Measurements from ENCODE around the gene CWH43.
"Not testable (repeated sequence)": the region's sequence is repeated elsewhere in the genome, so short reads cannot be mapped to it uniquely, and the experiment has no call there.

Gene CWH43

GRCh38 chr4:48985976-48986653, at the start of gene CWH43:
Gene CWH43 (plus strand): TSS chr4:48986275. CDS start chr4:48986430, 155 bp downstream.
- no peak for ATAC-seq

GRCh38 chr4:48937033-48937432, 49.0 kb upstream of the CWH43 start:
- ATAC-seq: no peak

GRCh38 chr4:48938831-48939230, 47.2 kb upstream of the CWH43 start:
- no peak for ATAC-seq

GRCh38 chr4:48939785-48940184, 46.3 kb upstream of the CWH43 start:
- no peak for ATAC-seq

- no peak for ATAC-seq
Observed at GRCh38 chr4:48943387-48943786, 42.7 kb upstream of the CWH43 start.

- ATAC-seq: no peak
Observed at GRCh38 chr4:48944252-48944651, 41.8 kb upstream of the CWH43 start.

- ATAC-seq: peak; percentile 13 to 30
Observed at GRCh38 chr4:48944756-48945241, 41.3 kb upstream of the CWH43 start.

- no peak for ATAC-seq
Observed at GRCh38 chr4:48945981-48946380, 40.1 kb upstream of the CWH43 start.

GRCh38 chr4:48947731-48948130, 38.3 kb upstream of the CWH43 start:
- ATAC-seq: no peak

- no peak for ATAC-seq
Observed at GRCh38 chr4:48949086-48949485, 37.0 kb upstream of the CWH43 start.

- no peak for ATAC-seq
Observed at GRCh38 chr4:48949518-48950219, 36.4 kb upstream of the CWH43 start.

- no peak for ATAC-seq
Observed at GRCh38 chr4:48954314-48954713, 31.8 kb upstream of the CWH43 start.

GRCh38 chr4:48957366-48957765, 28.7 kb upstream of the CWH43 start:
- not testable (repeated sequence) for ATAC-seq

GRCh38 chr4:48958582-48958981, 27.5 kb upstream of the CWH43 start:
- ATAC-seq: no peak

GRCh38 chr4:48960988-48961635, 25.0 kb upstream of the CWH43 start:
- no peak for ATAC-seq

GRCh38 chr4:48962636-48963035, 23.4 kb upstream of the CWH43 start:
- ATAC-seq: no peak

- ATAC-seq: peak; percentile 65 to 83
Observed at GRCh38 chr4:48963042-48963679, 22.9 kb upstream of the CWH43 start.

- ATAC-seq: no peak
Observed at GRCh38 chr4:48967101-48967500, 19.0 kb upstream of the CWH43 start.

- ATAC-seq: no peak
Observed at GRCh38 chr4:48967631-48968030, 18.4 kb upstream of the CWH43 start.

GRCh38 chr4:48968814-48969213, 17.3 kb upstream of the CWH43 start:
- no peak for ATAC-seq

GRCh38 chr4:48970471-48970921, 15.6 kb upstream of the CWH43 start:
- peak; percentile 32 to 53 for ATAC-seq

- no peak for ATAC-seq
Observed at GRCh38 chr4:48974979-48975640, 11.0 kb upstream of the CWH43 start.

GRCh38 chr4:48976041-48976440, 10.0 kb upstream of the CWH43 start:
- ATAC-seq: no peak

All from activated CD4-positive, CD25-positive, alpha-beta regulatory T cell treated with anti-CD3 and anti-CD28 coated beads, Interleukin-2, amount 50 U/mL, for 24 hours (primary cell).